Measurements from ENCODE around the gene MYO15A.

Gene MYO15A

DNA sequence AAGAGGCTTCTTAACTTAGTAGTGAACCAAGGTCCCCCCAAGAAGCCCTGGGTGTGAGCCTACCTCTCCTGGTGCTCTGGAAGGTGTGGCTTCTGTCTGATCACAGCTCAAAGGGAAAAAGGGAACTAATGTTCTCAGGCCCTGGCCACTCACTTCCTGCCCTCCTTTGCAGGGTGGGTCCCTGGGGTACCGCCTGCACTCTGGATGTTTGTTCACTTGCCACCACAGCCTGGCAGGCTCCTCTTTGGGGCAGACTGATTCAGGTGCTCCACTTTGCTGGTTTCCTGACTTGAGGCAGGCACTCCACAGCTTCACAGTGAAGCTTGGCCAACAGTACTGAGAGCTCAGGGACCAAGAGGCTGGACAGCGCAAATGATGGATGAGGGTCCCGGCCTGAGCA is 5.9 kb upstream of the MYO15A start:
- no peak for DNase-seq

DNA sequence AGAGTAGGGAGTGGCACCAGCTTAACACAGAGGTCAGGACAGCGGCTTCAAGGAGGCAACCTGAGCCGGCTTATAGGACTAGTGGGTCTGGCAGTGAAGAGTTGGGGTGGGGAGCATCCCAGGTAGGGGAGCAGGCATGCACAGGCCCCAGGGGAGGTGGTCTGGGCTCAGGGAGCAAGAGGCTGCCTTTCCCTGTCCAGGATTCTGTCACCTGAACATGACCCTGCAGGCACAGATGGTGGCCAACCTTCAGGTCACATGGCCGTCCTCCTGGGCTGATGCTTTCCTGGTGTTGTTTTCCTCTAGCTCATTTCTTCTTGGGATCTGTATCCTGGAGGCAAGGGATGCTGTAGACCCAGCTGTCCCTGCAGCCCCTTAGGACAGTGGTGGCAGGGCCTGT is 3.5 kb upstream of the MYO15A start:
- no peak for DNase-seq

GRCh38 chr17:18105595-18105994 is 3.0 kb upstream of the MYO15A start:
- DNase-seq: no peak

- DNase-seq: no peak
Observed at GRCh38 chr17:18106211-18106610, 2.3 kb upstream of the MYO15A start.

DNA sequence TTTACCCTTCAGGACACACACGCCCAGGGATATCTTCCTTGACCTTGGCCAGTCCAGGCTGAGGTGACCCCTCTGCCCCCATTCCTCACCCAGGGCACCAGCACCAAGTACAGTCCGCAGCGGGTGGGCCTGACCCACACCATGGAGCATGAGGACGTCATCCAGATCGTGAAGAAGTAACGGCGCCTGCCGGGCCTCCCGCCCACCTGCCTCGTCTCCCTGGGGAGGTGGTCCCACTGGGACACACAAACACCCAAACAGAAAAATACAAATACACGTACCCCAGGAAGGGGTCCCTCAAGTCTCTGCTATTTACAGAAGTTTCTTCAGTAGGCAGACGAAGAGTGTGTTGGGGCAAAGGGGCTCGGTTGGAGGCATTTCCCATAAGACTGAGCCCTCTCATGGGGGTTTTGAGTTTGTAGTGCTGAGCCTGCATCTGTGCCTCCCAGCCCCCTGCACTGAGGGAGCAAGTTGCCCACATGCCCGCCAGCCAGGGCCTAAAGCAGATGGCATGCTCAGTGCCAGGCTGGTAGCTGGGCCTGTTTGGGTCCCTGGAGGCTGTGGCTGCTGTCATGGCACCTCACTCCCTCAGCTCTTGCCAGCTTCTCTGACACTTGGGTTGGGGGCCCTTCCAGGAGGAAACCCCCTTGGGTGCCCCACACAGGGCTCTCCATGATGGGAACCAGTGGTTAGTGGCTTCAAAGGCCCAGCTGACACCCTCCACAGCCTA is 1.3 kb upstream of the MYO15A start:
- no peak for DNase-seq

DNA sequence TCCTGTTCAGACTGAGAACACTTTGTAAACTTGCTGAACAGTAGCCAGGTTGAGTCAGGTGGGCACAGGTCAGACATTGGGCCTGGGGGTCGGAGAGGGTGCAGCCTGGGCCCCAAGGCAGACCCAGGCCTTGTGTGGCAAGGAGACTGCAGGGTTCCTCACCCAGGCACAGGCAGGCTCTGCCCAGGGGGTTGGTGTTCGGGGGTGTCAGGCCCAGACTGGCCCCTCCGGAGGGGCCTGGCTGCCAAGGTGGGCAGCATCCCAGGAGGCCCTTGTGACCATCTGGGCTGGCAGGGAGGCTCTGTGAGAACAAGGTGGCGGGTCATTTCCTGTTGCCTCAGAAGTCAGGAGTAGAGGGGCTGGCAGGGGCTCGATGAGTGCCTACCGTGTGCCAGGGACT is 585 bp upstream of the MYO15A start:
- no peak for DNase-seq

GRCh38 chr17:18109935-18110485 is 1.5 kb downstream of the MYO15A start:
- DNase-seq: no peak

GRCh38 chr17:18110636-18111145 is 2.1 kb downstream of the MYO15A start:
- no peak for DNase-seq

DNA sequence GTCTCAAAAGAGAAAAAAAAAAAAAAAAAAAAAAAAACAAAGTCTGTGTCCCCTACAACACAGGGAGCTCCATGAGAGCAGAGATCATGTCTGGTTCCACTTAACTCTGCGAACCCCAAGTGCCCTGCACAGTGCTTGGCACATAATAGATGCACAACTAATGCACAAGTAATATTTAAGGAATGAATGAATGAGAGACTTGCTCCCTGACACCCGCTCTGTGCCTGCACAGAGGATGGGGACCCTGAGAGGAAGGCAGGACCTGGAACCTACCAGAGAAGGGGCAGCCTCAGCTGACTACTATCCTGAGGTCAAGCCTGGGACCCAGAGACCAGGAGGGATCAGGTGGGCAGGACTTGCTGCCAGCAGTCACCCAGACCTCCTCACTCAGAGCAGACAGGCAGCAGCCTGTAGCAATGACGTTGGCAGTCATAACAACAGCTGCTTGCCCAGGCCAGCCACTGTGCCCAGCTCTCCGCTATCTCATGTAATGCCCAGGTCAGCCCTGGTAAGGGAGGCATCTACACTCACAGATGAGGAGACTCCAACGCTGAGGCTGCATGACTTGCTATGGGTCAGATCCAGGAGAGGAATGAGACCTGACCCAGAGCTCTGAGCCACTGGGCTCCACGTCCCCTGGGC is 2.9 kb downstream of the MYO15A start:
- no peak for DNase-seq

- no peak for DNase-seq
Observed at GRCh38 chr17:18115517-18115916, 7.0 kb downstream of the MYO15A start.

- DNase-seq: no peak
Observed at GRCh38 chr17:18116078-18116477, 7.5 kb downstream of the MYO15A start.

DNA sequence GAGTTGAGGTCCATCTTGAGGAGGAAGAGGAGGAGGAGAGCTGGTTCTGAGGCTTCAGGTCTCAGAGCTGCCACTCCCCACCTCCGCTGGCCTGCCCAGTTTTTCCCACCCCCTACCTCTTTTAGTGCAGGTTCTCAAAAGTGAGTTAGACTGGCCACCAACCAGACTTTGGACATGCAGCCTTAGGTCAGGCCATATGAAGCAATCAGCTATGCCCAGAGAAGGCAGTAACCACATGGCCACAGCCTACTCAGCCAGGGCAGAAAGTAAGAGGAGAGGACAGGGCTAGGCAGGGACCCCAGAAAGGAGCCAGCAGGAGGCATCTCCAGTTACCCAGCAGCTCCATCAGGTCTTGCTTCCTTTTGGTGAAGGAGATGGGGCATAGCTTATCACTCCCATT is 9.0 kb downstream of the MYO15A start:
- no peak for DNase-seq

- no peak for DNase-seq
Observed at GRCh38 chr17:18117982-18118975, 9.7 kb downstream of the MYO15A start.

- DNase-seq: no peak
Observed at GRCh38 chr17:18119166-18119745, 10.7 kb downstream of the MYO15A start.

GRCh38 chr17:18119938-18120337 is 11.4 kb downstream of the MYO15A start:
- DNase-seq: no peak

- no peak for DNase-seq
Observed at GRCh38 chr17:18120461-18121017, 12.0 kb downstream of the MYO15A start.

GRCh38 chr17:18121144-18121910 is 12.8 kb downstream of the MYO15A start:
- no peak for DNase-seq

- no peak for DNase-seq
Observed at GRCh38 chr17:18122990-18123753, 14.6 kb downstream of the MYO15A start.

DNA sequence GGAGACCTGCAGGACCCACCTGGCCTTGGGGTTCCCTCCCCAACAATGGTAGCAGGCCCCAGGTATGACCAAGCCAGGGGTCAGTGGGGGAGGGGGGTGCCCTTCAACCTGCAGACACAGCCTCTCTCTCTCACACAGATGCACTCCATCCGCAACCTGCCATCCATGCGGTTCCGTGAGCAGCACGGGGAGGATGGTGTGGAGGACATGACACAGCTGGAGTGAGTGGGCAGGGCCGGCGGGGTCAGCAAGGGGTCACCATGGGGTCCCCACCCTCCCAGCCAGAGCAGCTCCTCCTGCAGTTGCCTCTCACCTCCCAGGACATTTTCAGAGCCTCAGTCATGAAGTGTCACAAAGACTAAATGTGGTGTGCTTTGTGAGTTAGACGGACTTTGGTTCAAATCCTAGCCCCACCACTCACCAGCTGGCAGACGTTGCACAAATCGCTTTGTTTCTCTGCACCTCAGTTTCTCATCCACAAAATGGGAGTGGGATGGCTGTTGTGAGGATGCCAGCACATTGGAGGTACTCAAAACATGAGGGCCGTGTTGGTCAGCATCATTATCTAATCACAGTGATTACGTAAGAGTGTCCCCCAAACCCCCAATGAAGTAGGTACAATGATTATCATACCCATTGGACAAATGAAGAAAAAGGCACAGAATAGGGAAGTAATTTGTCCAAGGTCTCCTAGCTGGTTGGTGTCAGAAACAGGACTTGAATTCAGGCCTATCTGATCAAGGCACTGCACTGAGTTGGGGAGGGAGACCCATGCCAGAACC is 16.0 kb downstream of the MYO15A start:
- no peak for DNase-seq

DNA sequence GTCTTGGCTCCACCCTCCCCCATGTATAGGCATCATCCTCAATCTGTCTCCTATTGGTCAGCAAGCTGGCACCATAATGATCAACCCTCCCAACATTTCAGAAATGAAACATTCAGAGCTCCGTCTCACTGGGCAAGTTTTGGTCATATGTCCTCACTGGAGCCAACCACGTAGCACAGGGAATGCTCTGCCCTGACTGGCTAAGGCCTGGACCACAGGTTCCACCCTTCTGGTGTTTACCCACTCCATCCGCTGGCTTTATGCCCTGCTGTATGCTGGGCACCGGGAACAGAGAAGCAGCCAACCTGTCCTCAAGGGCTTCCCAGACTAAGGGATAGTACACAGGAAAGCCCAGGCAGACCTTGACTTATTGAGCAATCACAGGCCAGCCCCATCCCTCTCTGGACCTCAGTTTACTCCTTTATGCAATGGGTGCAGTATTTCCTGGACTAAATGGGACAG is 20.5 kb downstream of the MYO15A start:
- DNase-seq: no peak

All from cerebellar nuclear complex (tissue), 1 donor.